Cardiac fibroblast (primary cell): ENCODE measurements around the gene PDZD2.
A peak's percentile ranks its signal among the peaks of the same experiment; 100 is the strongest.

Experiments used
- DNase-seq, 2 donors: peaks; one replicate each; pipeline versions ENCODE4 v3.0.0 to v3.0.0-alpha.2; 2010; ENCODE audit warnings: low read depth in 2 of 2
- H3K4me3 ChIP-seq, 2 donors: replicated peaks in 1 of 2; 1 replicate in 1 of 2; 2 replicates in 1 of 2; pipeline ENCODE4 v1.5.1; 2011; ENCODE audit warnings: low read depth in 2 of 2, low read length in 2 of 2, mild to moderate bottlenecking in 2 of 2, moderate library complexity in 1 of 2
- TF ChIP-seq, protein P1 (sequence below): IDR thresholded peaks from one replicate; pipeline ENCODE4 v1.5.1; 2011; ENCODE audit warnings: low read depth, mild to moderate bottlenecking, low read length, inconsistent platforms

The PDZD2 gene

DNA sequence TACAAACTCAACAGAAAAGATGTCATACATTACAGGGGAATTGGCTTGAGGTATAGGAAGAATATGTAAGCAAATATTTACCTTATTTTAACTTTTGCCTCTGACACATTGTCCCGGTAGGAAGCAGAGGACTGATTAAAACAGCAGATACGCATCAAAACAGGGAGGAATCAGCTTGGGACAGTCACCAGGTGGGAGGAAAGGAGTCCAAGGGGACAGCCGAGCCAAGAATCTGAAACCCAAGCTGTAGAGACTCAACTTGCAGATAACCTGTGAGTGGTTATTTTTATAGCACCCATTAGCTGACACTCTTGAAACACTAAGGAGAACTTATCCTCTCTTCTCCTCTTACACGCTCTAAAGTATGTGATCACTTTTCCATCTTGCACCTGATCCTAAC lies 22.3 kb downstream of the PDZD2 start:
- H3K4me3 ChIP-seq = no peak overlapping the region
- TF ChIP-seq, protein P1, sequence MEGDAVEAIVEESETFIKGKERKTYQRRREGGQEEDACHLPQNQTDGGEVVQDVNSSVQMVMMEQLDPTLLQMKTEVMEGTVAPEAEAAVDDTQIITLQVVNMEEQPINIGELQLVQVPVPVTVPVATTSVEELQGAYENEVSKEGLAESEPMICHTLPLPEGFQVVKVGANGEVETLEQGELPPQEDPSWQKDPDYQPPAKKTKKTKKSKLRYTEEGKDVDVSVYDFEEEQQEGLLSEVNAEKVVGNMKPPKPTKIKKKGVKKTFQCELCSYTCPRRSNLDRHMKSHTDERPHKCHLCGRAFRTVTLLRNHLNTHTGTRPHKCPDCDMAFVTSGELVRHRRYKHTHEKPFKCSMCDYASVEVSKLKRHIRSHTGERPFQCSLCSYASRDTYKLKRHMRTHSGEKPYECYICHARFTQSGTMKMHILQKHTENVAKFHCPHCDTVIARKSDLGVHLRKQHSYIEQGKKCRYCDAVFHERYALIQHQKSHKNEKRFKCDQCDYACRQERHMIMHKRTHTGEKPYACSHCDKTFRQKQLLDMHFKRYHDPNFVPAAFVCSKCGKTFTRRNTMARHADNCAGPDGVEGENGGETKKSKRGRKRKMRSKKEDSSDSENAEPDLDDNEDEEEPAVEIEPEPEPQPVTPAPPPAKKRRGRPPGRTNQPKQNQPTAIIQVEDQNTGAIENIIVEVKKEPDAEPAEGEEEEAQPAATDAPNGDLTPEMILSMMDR = no peak
- DNase-seq = no peak

DNA sequence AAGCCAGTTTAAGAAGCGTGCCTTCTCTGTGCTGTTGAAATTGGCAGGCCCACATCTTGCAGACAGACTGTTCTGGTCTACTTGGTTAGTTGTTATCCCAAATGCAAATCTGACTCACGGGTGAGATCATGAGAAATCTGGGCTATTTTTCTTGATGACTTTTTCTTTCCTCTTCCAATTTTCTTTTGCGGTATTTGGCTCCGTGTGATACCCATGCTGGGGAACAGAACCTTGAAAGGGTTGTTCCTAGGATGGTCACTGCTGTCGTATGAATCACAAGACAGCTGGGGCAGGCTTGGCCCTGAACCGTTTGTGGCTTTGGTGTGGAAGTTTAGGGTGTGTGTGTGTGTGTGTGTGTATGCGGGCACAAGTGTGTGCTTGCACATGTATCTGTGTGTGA lies 24.6 kb downstream of the PDZD2 start:
- peak; percentile 20 to 72 for DNase-seq
- H3K4me3 ChIP-seq = no peak overlapping the region
- TF ChIP-seq, protein P1 = no peak

DNA sequence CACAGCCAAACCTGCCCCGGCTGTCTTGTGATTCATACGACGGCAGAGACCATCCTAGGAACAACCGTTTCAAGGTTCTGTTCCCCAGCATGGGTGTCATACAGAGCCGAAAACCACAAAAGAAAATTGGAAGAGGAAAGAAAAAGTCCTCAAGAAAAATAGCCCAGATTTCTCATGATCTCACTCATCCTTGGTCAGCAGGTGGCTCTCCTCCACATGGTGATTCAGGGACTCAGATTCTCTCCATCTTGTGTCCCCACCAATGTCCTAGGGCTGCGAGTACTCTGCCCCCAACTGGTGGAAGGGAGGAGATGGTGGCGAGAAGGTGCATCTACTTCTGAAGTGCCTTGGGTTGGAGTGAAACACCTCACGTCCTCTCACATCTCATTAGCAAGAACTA lies 25.6 kb downstream of the PDZD2 start:
- TF ChIP-seq, protein P1 = no peak
- peak; percentile 6 to 13 for DNase-seq
- no peak overlapping the region for H3K4me3 ChIP-seq

DNA sequence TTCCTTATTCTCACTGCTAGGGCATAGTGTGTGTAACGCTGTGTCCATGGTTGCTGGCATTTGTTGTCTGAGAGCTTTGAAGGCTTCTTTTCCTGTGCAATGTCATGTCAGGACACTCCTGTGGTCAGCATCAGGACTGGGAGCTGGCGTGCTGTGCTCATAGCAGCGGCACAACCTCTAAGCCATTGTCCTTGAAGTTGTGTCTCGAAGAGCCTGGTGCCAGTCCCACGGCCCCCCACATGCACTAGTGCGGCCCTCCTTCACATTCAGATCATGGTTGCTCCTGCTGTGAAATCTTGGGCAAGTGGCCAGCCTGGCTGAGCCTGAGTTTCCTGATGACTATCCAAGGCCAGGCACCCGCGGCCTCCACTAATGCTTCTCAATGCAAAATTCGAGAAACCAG lies 32.4 kb downstream of the PDZD2 start:
- DNase-seq = no peak
- no peak overlapping the region for H3K4me3 ChIP-seq
- TF ChIP-seq, protein P1 = no peak

DNA sequence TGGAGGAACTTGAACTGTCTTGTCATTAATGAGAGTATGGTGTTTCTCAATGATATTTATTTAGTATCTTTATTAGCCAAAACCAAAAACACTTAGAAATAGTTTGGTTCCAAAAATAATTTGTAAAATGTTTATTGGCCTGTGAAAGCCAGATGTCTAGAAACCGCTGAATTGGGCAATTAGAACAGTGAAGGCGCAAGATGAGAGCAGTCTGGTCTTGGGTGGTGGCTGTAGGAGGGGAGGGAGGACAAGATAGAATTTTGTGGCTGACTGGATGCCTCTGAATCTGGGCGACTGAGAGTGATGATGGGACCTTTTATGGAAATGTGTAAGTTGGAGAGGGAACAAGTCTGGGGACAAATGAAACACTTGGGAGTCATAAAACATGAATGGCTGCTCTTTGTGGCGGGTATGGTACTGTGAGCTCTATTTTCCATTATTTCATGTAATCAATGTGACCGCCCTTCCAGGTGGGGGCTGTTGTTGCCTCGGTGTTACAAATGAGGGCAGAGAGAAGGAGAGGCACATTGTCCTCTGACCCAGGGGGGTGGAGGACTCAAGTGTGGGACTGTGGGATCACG lies 35.5 kb downstream of the PDZD2 start:
- no peak for DNase-seq
- TF ChIP-seq, protein P1 = no peak
- H3K4me3 ChIP-seq = no peak overlapping the region

DNA sequence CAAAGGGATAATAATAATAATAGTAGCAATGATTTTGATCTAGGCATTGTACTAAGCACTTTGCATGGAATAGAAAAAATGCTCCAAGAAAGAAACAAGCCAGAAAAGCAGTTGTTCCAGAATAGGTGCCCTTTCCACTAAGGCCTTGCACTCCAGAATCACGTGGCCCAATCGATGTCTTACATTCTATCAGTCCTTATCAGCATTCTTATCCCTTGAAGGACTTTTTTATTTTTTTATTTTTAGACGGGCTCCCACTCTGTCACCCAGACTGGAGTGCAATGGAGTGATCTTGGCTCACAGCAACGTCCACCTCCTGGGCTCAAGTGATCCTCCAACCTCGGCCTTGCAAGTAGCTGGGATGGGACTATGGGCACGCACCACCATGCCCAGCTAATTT lies 36.5 kb downstream of the PDZD2 start:
- TF ChIP-seq, protein P1 = no peak
- no peak for DNase-seq

DNA sequence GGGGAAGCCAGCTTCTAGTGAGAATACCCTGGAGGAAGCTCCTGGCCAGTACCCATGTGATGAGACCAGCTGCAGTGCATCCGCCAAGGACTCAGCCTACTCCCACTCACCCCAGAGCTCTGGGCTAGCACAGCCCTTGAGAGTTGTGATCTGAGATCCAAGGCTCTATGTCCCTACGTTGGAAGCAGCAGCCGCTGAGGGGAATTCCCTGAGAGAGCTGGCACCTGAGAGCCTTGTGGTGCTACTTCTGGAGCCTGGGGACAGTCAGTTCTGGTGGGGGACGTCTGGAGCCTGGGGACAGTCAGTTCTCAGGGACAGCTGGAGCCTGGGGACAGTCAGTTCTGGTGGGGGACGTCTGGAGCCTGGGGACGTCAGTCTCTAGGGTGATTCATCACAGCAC lies 39.2 kb downstream of the PDZD2 start:
- TF ChIP-seq, protein P1 = no peak
- no peak for DNase-seq
- no peak overlapping the region for H3K4me3 ChIP-seq

More for the DNA sequence above, 36.5 kb downstream of the PDZD2 start:
- H3K4me3 ChIP-seq = no peak overlapping the region
